Peyer's patch (tissue), 4 donors: ENCODE results near the gene HACD3. TPM values are rescaled to one million over a fixed set of nuclear protein-coding genes. Genes with fewer than 3 reads are reported as not detected.

Experiments used
- DNase-seq, 3 donors: peaks; one replicate each; pipeline ENCODE4 v3.0.0-alpha.2; 2017 to 2019
- H3K27ac ChIP-seq, 4 donors: fragments of 200-600 bp; sonication (generic); one replicate each; pipeline ENCODE4 v1.5.1; 2016 to 2019
- H3K27me3 ChIP-seq, 2 donors: fragments of 200-600 bp; sonication (generic); one replicate each; pipeline ENCODE4 v1.5.1; 2019
- H3K36me3 ChIP-seq, 3 donors: fragments of 200-600 bp; sonication (generic); one replicate each; pipeline ENCODE4 v1.5.1; 2016 to 2019
- H3K4me1 ChIP-seq, 4 donors: fragments of 200-600 bp; sonication (generic); one replicate each; pipeline ENCODE4 v1.5.1; 2016 to 2019
- H3K4me3 ChIP-seq, 4 donors: fragments of 200-600 bp; sonication (generic); 1 replicate in 3 of 4; 2 replicates in 1 of 4; pipeline ENCODE4 v1.5.1; 2016 to 2019; ENCODE audit warnings: mild to moderate bottlenecking in 1 of 4
- H3K9me3 ChIP-seq, 4 donors: fragments of 200-600 bp; sonication (generic); one replicate each; pipeline ENCODE4 v1.5.1; 2016 to 2019; ENCODE audit warnings: mild to moderate bottlenecking in 1 of 4
- POLR2A ChIP-seq, 2 donors: fragments of 450-650 bp; IDR thresholded peaks; one replicate each; pipeline ENCODE4 v1.5.1; 2017; ENCODE audit warnings: antibody characterized with exemption in 2 of 2, mild to moderate bottlenecking in 2 of 2, moderate library complexity in 2 of 2
- small RNA-seq, 2 donors: library from RNA; depleted of rRNA; stranded (forward); fragments of <200 nt; gene quantifications; one replicate each; pipeline ENCODE3, GENCODE V24; 2016
- total RNA-seq, 4 donors: library from RNA; depleted of rRNA; stranded (reverse); fragments of >200 nt; gene quantifications; one replicate each; pipeline ENCODE4 v1.1.0, GENCODE V29; 2016
- TF ChIP-seq, protein P1 (sequence below), 6 experiments: fragments of 450-650 bp in 4 of 6; fragments of 200-600 bp in 2 of 6; sonication (generic) in 1 of 6; IDR thresholded peaks; one replicate each; pipeline ENCODE4 v1.5.1; 2017 to 2019; ENCODE audit warnings: antibody characterized with exemption in 6 of 6, mild to moderate bottlenecking in 3 of 6, moderate library complexity in 1 of 6

HACD3 gene
- total RNA-seq, 4 donors from 2014 or later = 22.3 to 36.5 (median 26.8) TPM

GRCh38 chr15:65623103-65623502 lies 92.8 kb downstream of the HACD3 start:
- Histone ChIP-seq H3K4me1 (no peaks in the 10 kb centered on the region), H3K4me3 (no peak overlapping the region), H3K27ac (no peak overlapping the region), H3K9me3 (no peaks in the 10 kb centered on the region), H3K36me3 (peaks cover 0 to 13% (median 0%) of the 10 kb centered on the region in 3 donors), H3K27me3 (no peaks in the 10 kb centered on the region)
- TF ChIP-seq POLR2A (IDR thresholded peaks at IDR 0.05) = no peak
- TF ChIP-seq, protein P1, sequence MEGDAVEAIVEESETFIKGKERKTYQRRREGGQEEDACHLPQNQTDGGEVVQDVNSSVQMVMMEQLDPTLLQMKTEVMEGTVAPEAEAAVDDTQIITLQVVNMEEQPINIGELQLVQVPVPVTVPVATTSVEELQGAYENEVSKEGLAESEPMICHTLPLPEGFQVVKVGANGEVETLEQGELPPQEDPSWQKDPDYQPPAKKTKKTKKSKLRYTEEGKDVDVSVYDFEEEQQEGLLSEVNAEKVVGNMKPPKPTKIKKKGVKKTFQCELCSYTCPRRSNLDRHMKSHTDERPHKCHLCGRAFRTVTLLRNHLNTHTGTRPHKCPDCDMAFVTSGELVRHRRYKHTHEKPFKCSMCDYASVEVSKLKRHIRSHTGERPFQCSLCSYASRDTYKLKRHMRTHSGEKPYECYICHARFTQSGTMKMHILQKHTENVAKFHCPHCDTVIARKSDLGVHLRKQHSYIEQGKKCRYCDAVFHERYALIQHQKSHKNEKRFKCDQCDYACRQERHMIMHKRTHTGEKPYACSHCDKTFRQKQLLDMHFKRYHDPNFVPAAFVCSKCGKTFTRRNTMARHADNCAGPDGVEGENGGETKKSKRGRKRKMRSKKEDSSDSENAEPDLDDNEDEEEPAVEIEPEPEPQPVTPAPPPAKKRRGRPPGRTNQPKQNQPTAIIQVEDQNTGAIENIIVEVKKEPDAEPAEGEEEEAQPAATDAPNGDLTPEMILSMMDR (IDR thresholded peaks at IDR 0.05) = no peak
- DNase-seq = no peak

- H3K4me1 ChIP-seq = no peaks in the 10 kb centered on the region
- no peaks in the 10 kb centered on the region for H3K9me3 ChIP-seq
- no peak for DNase-seq
- peaks cover 0 to 13% (median 0%) of the 10 kb centered on the region in 3 donors for H3K36me3 ChIP-seq
- H3K27ac ChIP-seq = no peak overlapping the region
- TF ChIP-seq, protein P1 (IDR thresholded peaks at IDR 0.05) = no peak
- TF ChIP-seq POLR2A (IDR thresholded peaks at IDR 0.05) = no peak
- H3K4me3 ChIP-seq = no peak overlapping the region
- no peaks in the 10 kb centered on the region for H3K27me3 ChIP-seq
These were observed 96.6 kb downstream of the HACD3 start for GRCh38 chr15:65626856-65627255.

Small RNA genes within 50 kb of the gene (small RNA-seq; reads per million reads assigned to genes)
- gene RF00019 (0 reads per million in 2 donors), gene RNU6-19P (0 reads per million in 2 donors)

Other genes with a start within 250 kb of the HACD3 start
- 10 to 100 TPM in 1 of 4 donors, 1 to 10 TPM in 3; 7.0 to 23.1 (median 8.1) TPM for gene PARP16, start 243.6 kb upstream of the HACD3 start, total RNA-seq
- gene RNU5A-1, start 234.4 kb upstream of the HACD3 start, total RNA-seq = not detected
- not detected for gene RNU5B-1, start 225.8 kb upstream of the HACD3 start, total RNA-seq
- not detected for gene IGDCC3, start 152.5 kb upstream of the HACD3 start, total RNA-seq
- 1 to 10 TPM in 2 of 4 donors, under 1 TPM in 1, not detected in 1; 0.40 to 3.3 (median 1.0) TPM for gene IGDCC4, start 107.5 kb upstream of the HACD3 start, total RNA-seq
- gene DPP8, start 12.8 kb upstream of the HACD3 start, total RNA-seq = 10 to 100 TPM; 30.5 to 42.4 (median 41.5) TPM
- gene INTS14, start 80.7 kb downstream of the HACD3 start, total RNA-seq = 10 to 100 TPM; 44.1 to 90.8 (median 54.9) TPM
- gene SLC24A1, start 91.5 kb downstream of the HACD3 start, total RNA-seq = 10 to 100 TPM in 1 of 4 donors, 1 to 10 TPM in 3; 6.0 to 15.7 (median 9.4) TPM